GM12864 (cell line): ENCODE measurements around the gene ADAT3.
"Not testable (repeated sequence)": the region's sequence is repeated elsewhere in the genome, so short reads cannot be mapped to it uniquely, and the experiment has no call there.

Experiments used
- DNase-seq: peaks from one replicate; pipeline ENCODE4 v3.0.0-alpha.2; 2011; ENCODE audit warnings: low read depth
- H3K4me3 ChIP-seq: 2 replicates; pipeline ENCODE4 v1.5.1; 2011; ENCODE audit warnings: mild to moderate bottlenecking, low read depth, low read length, control low read depth
- TF ChIP-seq, protein P1 (sequence below): IDR thresholded peaks from 2 replicates; pipeline ENCODE4 v1.5.1; 2011; ENCODE audit warnings: low read depth, mild to moderate bottlenecking, moderate library complexity, low read length, control low read depth, inconsistent platforms; ENCODE audit errors: missing control alignments

ADAT3 gene

DNA sequence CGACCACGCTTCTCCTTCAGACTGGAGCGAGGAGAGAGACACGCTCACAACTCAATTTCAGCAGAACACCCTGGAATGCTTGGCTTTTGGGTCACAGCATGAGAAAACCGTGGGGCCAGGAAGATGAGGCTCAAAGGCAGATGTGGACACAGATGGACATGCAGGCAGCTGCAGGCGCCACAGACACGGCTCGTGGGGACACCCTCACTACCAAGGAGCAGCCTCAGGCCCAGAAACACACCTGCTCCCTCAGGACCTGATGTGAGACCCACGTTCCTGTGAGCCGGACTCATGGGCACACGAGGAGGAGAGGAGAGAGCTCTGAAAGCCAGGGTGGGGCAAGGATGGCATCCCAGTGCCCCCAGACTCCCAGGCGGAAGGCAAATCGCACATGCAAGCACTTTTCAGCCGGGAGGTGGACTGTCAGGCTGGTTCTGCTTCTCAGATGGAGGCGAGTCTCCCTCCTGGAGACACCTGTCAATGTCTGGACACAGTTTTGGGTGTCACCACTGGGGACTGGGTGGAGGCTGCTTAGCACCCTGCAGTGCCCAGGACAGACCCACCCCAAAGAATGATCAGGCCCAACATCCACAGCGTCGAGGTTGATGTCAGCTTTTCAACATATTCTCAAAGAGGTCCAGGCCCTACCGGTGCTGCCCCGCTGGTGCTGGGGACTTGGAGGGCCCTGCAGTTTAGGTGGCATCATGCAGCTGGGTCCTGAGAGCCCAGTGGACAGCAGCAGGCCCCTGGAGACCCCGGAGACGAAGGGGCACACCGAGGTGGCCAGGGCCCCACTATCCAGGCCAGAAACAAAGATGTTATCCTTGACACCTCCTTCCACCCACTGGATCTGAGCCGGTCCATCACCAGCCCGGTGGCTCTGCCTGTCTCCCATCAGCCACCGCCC lies 22.2 kb upstream of the ADAT3 start:
- TF ChIP-seq, protein P1, sequence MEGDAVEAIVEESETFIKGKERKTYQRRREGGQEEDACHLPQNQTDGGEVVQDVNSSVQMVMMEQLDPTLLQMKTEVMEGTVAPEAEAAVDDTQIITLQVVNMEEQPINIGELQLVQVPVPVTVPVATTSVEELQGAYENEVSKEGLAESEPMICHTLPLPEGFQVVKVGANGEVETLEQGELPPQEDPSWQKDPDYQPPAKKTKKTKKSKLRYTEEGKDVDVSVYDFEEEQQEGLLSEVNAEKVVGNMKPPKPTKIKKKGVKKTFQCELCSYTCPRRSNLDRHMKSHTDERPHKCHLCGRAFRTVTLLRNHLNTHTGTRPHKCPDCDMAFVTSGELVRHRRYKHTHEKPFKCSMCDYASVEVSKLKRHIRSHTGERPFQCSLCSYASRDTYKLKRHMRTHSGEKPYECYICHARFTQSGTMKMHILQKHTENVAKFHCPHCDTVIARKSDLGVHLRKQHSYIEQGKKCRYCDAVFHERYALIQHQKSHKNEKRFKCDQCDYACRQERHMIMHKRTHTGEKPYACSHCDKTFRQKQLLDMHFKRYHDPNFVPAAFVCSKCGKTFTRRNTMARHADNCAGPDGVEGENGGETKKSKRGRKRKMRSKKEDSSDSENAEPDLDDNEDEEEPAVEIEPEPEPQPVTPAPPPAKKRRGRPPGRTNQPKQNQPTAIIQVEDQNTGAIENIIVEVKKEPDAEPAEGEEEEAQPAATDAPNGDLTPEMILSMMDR, result no peak
- H3K4me3 ChIP-seq, result no peak overlapping the region
- DNase-seq, result no peak

DNA sequence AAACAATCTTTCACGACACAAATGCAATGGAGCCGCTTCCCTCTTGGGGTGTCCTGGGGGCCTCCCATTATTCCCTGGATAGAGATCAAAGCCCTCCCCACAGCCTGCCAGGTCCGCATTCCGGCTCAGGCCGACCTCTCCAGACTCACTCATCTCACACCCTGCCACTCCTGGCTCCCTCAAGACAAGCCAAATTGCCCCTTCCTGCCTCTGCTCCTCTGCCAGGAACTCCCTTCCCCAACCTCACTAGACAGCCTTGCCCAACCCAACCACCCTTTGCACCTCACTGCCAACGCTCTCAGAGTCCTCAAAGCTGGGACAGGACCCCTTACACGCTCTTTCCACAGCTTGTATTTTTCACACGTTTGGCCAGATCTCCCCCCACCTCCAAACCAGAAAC lies 21.4 kb upstream of the ADAT3 start:
- TF ChIP-seq, protein P1, result no peak
- peak overlapping the region; percentile 97 for H3K4me3 ChIP-seq
- no peak for DNase-seq

DNA sequence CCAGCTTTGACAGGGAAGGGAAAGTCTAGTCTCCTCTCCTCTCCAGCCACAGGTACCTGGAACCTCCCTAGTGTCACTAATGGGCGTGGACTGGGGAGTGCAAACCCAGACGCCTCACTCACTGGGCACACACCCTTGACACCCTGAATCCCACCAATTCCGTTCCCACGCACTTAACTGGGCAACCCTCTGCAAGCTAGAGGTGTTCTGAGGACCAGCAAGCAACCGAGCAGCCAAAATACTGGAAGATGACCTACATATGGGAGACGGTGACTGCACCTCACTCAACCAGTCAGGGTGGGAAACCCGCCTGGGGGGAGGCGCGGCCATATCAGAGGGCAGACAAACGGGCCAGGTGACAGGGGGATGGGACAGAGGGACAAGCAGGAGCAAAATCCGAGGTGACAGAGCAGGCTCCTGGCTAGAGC lies 20.9 kb upstream of the ADAT3 start:
- DNase-seq, result no peak
- peak overlapping the region; percentile 97 for H3K4me3 ChIP-seq
- TF ChIP-seq, protein P1, result no peak

DNA sequence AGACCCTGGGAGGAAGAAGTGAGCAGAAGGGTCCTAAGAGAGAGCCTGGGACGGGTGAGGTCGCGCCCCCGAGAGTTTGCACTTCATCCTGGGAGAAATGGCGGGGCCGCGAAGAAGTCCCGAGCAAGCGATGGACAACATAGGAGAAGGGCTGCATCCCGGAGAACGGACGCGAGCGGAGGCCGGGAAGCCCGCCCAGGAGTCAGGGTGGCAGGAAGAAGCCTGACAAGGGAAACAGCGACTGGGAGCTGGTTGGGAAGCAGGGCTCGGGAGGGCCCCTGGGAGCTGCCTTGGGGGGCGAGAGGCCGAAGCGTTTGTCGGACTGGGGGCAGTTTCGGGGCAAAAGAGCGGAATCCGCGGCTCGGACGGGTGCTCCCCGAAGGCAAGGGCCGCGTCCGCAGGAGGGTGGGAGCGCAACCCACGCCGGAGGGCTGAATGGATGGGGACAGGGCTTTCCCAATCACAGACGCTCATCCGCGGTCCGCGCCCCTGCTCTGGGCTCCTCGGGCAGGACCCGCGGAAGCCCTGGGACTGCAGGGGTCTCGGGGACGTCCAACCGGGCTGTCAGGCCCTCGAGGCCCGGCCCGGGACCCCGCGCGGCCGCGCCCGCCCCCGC lies 20.4 kb upstream of the ADAT3 start:
- H3K4me3 ChIP-seq, result peak overlapping the region; percentile 97
- TF ChIP-seq, protein P1, result no peak
- DNase-seq, result no peak

DNA sequence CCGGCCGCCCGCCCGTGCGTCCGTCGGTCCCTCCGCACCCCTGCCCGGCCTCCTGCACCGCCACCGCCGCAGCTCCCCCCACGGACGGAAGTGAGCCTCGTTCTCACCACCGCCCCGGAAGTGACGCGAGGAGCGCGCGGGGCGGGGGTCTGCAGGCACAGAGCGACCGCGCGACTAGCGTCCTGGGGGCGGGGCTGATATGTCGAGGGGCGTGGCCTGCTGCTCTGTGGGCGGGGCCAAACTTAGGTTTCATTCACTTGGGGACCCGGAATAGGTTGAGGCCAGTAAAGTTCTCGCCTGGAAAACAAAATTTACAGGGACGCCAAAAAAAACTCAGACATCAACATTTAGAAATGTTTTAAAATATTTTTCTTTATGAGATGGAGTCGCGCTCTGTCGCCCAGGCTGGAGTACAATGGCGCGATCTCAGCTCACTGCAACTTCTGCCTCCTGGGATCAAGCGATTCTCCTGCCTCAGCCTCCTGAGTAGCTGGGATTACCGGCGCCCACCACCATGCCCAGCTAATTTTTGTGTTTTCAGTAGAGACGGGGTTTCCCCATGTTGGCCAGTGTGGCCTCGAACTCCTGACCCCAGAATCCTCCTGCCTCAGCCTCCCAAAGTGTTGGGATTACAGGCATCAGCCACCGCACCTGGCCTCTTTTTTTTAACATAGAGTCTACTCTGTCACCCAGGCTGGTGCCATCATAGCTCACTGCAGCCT lies 19.6 kb upstream of the ADAT3 start, which contains the start of gene ABHD17A:
TSS of gene ABHD17A (minus strand) at position 99 of the 722 bp plus-strand sequence. CDS start 3,930 bp downstream, outside the sequence.
- peak; percentile 69 for DNase-seq
- H3K4me3 ChIP-seq, result peak within 1 kb of the TSS; percentile 97

DNA sequence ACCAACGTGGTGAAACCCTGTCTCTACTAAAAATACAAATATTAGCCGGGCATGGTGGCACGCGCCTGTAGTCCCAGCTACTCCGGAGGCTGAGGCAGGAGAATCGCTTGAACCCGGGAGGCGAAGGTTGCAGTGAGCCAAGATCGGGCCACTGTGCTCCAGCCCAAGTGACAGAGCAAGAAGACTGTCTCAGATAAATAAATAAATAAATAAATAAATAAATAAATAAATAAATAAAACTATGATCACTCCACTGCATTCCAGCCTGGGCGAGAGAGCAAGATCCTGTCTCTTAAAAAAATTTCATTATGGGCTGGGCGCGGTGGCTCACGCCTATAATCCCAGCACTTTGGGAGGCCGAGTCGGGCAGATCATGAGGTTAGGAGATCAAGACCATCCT lies 18.8 kb upstream of the ADAT3 start:
- not testable (repeated sequence) for H3K4me3 ChIP-seq, DNase-seq

DNA sequence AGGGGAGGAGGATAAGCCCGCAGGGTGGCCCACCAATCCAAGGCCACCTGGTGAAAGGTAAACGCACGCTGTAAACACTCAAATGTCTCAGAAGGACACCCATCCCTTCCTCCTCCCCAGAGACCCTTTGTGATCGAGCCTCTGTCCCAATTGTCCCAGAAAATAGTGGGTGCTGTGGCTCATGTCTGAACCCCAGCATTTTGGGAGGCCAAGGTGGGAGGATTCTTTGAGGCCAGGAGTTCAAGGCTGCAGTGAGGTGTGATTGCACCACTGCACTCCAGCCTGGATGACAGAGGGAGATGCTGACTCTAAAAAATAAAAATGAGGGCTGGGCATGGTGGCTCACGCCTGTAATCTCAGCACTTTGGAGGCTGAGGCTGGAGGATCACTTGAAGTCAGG lies 16.8 kb upstream of the ADAT3 start:
- H3K4me3 ChIP-seq, result no peak overlapping the region
- DNase-seq, result no peak
- TF ChIP-seq, protein P1, result no peak
